Measurements from ENCODE around the gene IL1RAPL2. TPM values are rescaled to one million over a fixed set of nuclear protein-coding genes. Genes with fewer than 3 reads are reported as not detected.

The IL1RAPL2 gene
- total RNA-seq, 1 donor from 2014 or later, result not detected

DNA sequence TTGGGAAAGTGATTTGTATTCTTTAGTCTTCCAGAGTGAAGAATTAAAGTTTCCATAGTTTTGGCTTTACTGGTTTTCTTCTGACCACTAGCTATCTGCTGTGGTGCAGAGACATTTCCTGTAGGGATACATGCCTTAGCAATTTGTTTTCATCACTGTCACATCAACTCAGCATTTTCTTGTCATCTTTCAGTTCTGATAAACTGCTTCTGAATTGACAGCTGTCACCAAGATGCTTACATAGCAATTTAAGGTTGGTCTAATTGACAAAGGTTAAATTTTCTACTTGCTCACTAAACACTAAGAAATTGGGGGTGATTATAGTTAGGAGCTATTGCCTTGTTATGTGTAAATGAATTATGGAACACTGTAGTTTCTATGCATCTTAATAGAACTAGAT lies 422.0 kb downstream of the IL1RAPL2 start:
- Mint-ChIP-seq H3K27ac (no peak overlapping the region), H3K4me1 (no peaks in the 10 kb centered on the region), H3K9me3 (no peaks in the 10 kb centered on the region), H3K36me3 (ENCODE audit: low read depth) (no peaks in the 10 kb centered on the region), H3K4me3 (no peak overlapping the region), H3K27me3 (no peaks in the 10 kb centered on the region)
- DNase-seq (no peak), ATAC-seq (ENCODE audit: low read depth) (no peak)
- intact Hi-C loops (cut with micrococcal nuclease), result no loop called here
- POLR2A ChIA-PET, result no interaction called here
- CTCF ChIA-PET, result no interaction called here
- TF ChIP-seq, protein P1, sequence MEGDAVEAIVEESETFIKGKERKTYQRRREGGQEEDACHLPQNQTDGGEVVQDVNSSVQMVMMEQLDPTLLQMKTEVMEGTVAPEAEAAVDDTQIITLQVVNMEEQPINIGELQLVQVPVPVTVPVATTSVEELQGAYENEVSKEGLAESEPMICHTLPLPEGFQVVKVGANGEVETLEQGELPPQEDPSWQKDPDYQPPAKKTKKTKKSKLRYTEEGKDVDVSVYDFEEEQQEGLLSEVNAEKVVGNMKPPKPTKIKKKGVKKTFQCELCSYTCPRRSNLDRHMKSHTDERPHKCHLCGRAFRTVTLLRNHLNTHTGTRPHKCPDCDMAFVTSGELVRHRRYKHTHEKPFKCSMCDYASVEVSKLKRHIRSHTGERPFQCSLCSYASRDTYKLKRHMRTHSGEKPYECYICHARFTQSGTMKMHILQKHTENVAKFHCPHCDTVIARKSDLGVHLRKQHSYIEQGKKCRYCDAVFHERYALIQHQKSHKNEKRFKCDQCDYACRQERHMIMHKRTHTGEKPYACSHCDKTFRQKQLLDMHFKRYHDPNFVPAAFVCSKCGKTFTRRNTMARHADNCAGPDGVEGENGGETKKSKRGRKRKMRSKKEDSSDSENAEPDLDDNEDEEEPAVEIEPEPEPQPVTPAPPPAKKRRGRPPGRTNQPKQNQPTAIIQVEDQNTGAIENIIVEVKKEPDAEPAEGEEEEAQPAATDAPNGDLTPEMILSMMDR (IDR thresholded peaks at IDR 0.05), result no peak

DNA sequence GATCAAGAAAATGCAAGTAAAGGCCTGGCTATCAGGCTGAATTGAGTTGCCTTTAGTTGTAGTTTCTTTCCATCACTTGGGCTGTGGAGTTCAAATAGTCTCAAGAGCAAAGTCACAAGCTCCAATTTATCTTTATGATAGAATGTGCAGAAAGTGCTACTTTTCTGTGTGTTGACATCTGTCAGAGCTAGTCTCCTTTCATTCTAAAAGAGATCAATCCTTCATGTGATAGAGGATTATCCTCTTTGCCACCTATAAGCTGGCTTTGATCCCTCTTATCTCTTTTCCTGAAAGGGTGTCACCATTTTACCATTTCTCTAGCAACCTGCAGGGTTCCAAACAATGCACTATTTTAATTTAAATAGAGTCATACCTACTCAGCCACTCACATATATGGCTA lies 429.5 kb downstream of the IL1RAPL2 start:
- no peaks in the 10 kb centered on the region for H3K9me3 Mint-ChIP-seq
- no peaks in the 10 kb centered on the region for H3K36me3 Mint-ChIP-seq (ENCODE audit: low read depth)
- CTCF ChIA-PET, result no interaction called here
- ATAC-seq (ENCODE audit: low read depth) (no peak), DNase-seq (no peak)
- H3K27ac Mint-ChIP-seq, result no peak overlapping the region
- no peaks in the 10 kb centered on the region for H3K4me1 Mint-ChIP-seq
- no peaks in the 10 kb centered on the region for H3K27me3 Mint-ChIP-seq
- intact Hi-C loops (cut with micrococcal nuclease), result no loop called here
- POLR2A ChIA-PET, result no interaction called here
- TF ChIP-seq, protein P1 (IDR thresholded peaks at IDR 0.05), result no peak
- H3K4me3 Mint-ChIP-seq, result no peak overlapping the region

DNA sequence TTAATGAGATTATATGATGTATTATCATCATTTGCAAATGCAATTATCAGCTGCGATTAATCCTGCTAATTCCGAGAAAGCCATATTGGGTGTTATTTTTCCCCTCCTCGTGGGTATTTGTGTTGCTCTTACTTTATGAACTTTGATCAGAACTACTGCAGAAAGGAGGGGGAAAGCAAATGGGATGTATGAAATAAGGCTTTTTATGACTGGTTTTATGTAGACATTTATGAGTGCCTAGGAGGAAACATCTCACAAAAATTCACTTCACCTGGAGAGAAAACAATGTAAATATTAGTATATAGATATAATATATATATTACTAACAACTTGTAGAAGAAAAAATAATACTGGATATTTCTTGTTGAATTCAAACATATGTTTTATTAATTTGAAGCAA lies 440.1 kb downstream of the IL1RAPL2 start:
- CTCF ChIA-PET, result no interaction called here
- Mint-ChIP-seq H3K27me3 (no peaks in the 10 kb centered on the region), H3K4me1 (no peaks in the 10 kb centered on the region), H3K9me3 (peaks cover 3% of the 10 kb centered on the region), H3K36me3 (ENCODE audit: low read depth) (no peaks in the 10 kb centered on the region), H3K4me3 (no peak overlapping the region), H3K27ac (no peak overlapping the region)
- POLR2A ChIA-PET, result no interaction called here
- TF ChIP-seq, protein P1 (IDR thresholded peaks at IDR 0.05), result no peak
- ATAC-seq (ENCODE audit: low read depth) (no peak), DNase-seq (no peak)
- intact Hi-C loops (cut with micrococcal nuclease), result no loop called here

DNA sequence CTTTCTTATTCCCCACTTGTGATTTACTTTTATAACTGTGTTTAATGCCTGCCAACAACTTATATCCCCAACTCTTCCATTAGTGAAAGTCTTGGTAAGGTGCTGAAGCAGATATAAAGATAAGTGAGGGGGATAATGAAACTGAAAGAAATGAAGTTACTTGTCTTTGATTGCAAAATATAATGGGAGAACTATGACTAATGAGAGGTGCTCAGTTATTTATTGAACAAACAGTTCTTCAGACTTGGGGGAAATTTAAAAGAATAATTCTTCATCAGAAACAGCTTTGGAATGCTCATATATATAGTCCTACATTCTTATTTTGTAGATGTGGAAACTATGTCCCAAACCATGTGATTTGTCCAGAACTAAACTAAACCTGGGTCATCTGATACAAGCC lies 441.0 kb downstream of the IL1RAPL2 start:
- Mint-ChIP-seq H3K36me3 (ENCODE audit: low read depth) (no peaks in the 10 kb centered on the region), H3K27me3 (no peaks in the 10 kb centered on the region), H3K9me3 (peaks cover 3% of the 10 kb centered on the region), H3K27ac (no peak overlapping the region), H3K4me1 (no peaks in the 10 kb centered on the region), H3K4me3 (no peak overlapping the region)
- intact Hi-C loops (cut with micrococcal nuclease), result no loop called here
- DNase-seq, result no peak
- CTCF ChIA-PET, result no interaction called here
- POLR2A ChIA-PET, result no interaction called here
- no peak for ATAC-seq (ENCODE audit: low read depth)
- TF ChIP-seq, protein P1 (IDR thresholded peaks at IDR 0.05), result no peak

DNA sequence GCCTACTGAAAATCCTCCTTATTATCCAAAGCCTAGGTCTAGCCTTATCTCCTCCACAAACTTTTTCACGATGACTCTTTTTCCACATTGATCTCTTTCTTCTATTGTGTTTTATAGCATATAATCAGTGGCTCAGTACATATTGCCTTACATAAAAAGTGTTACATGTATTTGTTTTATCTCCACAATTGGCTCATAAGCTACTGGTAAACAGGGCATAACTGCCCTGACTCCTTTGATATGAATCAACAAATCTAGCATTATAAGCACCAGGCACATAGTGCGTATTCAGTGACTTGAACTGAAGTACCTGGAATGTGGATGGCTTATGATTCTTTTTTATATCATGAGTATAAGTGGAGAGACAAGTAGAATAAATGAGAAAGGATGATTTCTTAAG lies 447.7 kb downstream of the IL1RAPL2 start:
- no peak for ATAC-seq (ENCODE audit: low read depth)
- Mint-ChIP-seq H3K4me3 (no peak overlapping the region), H3K9me3 (no peaks in the 10 kb centered on the region), H3K27me3 (no peaks in the 10 kb centered on the region), H3K4me1 (no peaks in the 10 kb centered on the region), H3K36me3 (ENCODE audit: low read depth) (no peaks in the 10 kb centered on the region), H3K27ac (no peak overlapping the region)
- TF ChIP-seq, protein P1 (IDR thresholded peaks at IDR 0.05), result no peak
- POLR2A ChIA-PET, result no interaction called here
- CTCF ChIA-PET, result no interaction called here
- DNase-seq, result no peak
- intact Hi-C loops (cut with micrococcal nuclease), result no loop called here

All from activated B cell treated with CpG ODN at 0.5 μM for 24 hours (primary cell).